Neural progenitor cell (in vitro differentiated cells): ENCODE measurements around the gene CLASRP. TPM values are rescaled to one million over a fixed set of nuclear protein-coding genes. Genes with fewer than 3 reads are reported as not detected.

ENCODE experiments used
- DNase-seq: peaks from one replicate; pipeline ENCODE4 v3.0.0-alpha.2; 2016; ENCODE audit warnings: low spot score
- H2AFZ ChIP-seq: fragments of 200-600 bp; sonication (generic); replicated peaks from 2 replicates; pipeline ENCODE4 v1.6.1; 2016; ENCODE audit warnings: antibody characterized with exemption
- H3F3A ChIP-seq: fragments of 200-600 bp; sonication (generic); 2 replicates; pipeline ENCODE4 v1.6.1; 2016; ENCODE audit warnings: antibody characterized with exemption, low read depth
- H3K27ac ChIP-seq: fragments of 200-600 bp; sonication (generic); 2 replicates; pipeline ENCODE4 v1.5.1; 2016; ENCODE audit warnings: mild to moderate bottlenecking
- H3K27me3 ChIP-seq: fragments of 200-600 bp; sonication (generic); 2 replicates; pipeline ENCODE4 v1.6.1; 2016; ENCODE audit warnings: mild to moderate bottlenecking, moderate library complexity
- H3K36me3 ChIP-seq: fragments of 200-600 bp; sonication (generic); 2 replicates; pipeline ENCODE4 v1.5.1; 2016
- H3K4me1 ChIP-seq: fragments of 200-600 bp; sonication (generic); 2 replicates; pipeline ENCODE4 v1.6.1; 2016; ENCODE audit warnings: mixed run types
- H3K4me2 ChIP-seq: fragments of 200-600 bp; sonication (generic); 2 replicates; pipeline ENCODE4 v1.6.1; 2016
- H3K4me3 ChIP-seq: fragments of 200-600 bp; sonication (generic); 2 replicates; pipeline ENCODE4 v1.5.1; 2016
- H3K79me2 ChIP-seq: fragments of 200-600 bp; sonication (generic); 2 replicates; pipeline ENCODE4 v1.6.1; 2016; ENCODE audit warnings: low read depth
- H3K9ac ChIP-seq: fragments of 200-600 bp; sonication (generic); 2 replicates; pipeline ENCODE4 v1.6.1; 2016
- H3K9me3 ChIP-seq: fragments of 200-600 bp; sonication (generic); 2 replicates; pipeline ENCODE4 v1.5.1; 2016; ENCODE audit warnings: low read depth
- H4K20me1 ChIP-seq: fragments of 200-600 bp; sonication (generic); 2 replicates; pipeline ENCODE4 v1.6.1; 2016; ENCODE audit warnings: low read depth
- H3K27ac Mint-ChIP-seq: 3 replicates; pipeline ENCODE4 v1.8.0; 2021; ENCODE audit warnings: mixed read lengths
- H3K27me3 Mint-ChIP-seq: 2 replicates; pipeline ENCODE4 v1.8.0; 2022; ENCODE audit warnings: low read depth, mild to moderate bottlenecking, inconsistent platforms, moderate library complexity, mixed read lengths; ENCODE audit not compliant: insufficient read depth
- H3K36me3 Mint-ChIP-seq: 3 replicates; pipeline ENCODE4 v1.8.0; 2021; ENCODE audit warnings: mixed read lengths
- H3K4me1 Mint-ChIP-seq: 3 replicates; pipeline ENCODE4 v1.8.0; 2021; ENCODE audit warnings: mixed read lengths
- H3K4me3 Mint-ChIP-seq: 3 replicates; pipeline ENCODE4 v1.8.0; 2021; ENCODE audit warnings: mild to moderate bottlenecking, moderate library complexity, mixed read lengths
- H3K9me3 Mint-ChIP-seq: 3 replicates; pipeline ENCODE4 v1.8.0; 2020; ENCODE audit warnings: mixed read lengths
- EZH2 ChIP-seq: fragments of 200-600 bp; sonication (generic); IDR thresholded peaks from 2 replicates; pipeline ENCODE4 v1.6.1; 2017; ENCODE audit warnings: antibody characterized with exemption, mild to moderate bottlenecking, moderate library complexity
- EZH2phosphoT487 ChIP-seq: fragments of 200-600 bp; sonication (generic); IDR thresholded peaks from 2 replicates; pipeline ENCODE4 v1.6.1; 2017; ENCODE audit warnings: antibody characterized with exemption
- total RNA-seq: library from RNA; depleted of rRNA; stranded (reverse); fragments of >200 nt; gene quantifications from 2 replicates; pipeline ENCODE4 v1.2.3, GENCODE V29; 2015; ENCODE audit warnings: low replicate concordance
- TF ChIP-seq, protein P1 (sequence below): fragments of 200-600 bp; sonication (generic); IDR thresholded peaks from 2 replicates; pipeline ENCODE4 v1.5.1; 2017; ENCODE audit warnings: antibody characterized with exemption, mild to moderate bottlenecking

Gene CLASRP
- total RNA-seq, 1 donor from 2014 or later = 57.0 TPM

GRCh38 chr19:45059258-45059965, 20.6 kb downstream of the CLASRP start:
- no peak overlapping the region for H3K9ac ChIP-seq

DNA sequence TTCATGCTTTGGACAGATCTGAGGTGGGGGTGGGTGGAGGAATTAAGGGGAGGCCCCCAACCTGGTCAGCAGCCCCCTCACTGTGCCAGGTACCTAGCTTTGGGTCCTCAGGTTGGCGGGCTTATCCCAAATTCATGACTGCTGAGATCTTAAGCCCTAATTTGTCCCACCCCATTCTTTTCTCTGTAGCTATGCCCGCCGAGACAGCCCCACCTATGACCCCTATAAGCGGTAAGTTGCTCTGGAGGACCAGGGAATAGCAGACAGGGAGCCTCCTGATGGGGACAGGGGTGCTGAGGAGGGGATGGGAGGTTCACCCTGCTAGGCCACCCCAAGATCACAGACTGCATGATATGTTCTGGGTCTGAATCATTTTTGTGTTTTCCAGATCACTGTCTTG, 23.1 kb downstream of the CLASRP start:
- no peaks in the 10 kb centered on the region for H3K9me3 ChIP-seq
- no peak overlapping the region for H2AFZ ChIP-seq
- DNase-seq = no peak
- no peaks in the 10 kb centered on the region for H3K79me2 ChIP-seq
- H4K20me1 ChIP-seq = peaks cover 16% of the 10 kb centered on the region
- Mint-ChIP-seq H3K27me3 (peaks cover 3% of the 10 kb centered on the region), H3K4me1 (no peaks in the 10 kb centered on the region), H3K4me3 (no peak overlapping the region), H3K27ac (no peak overlapping the region), H3K36me3 (peaks cover 26% of the 10 kb centered on the region), H3K9me3 (no peaks in the 10 kb centered on the region)
- H3K4me3 ChIP-seq = no peak overlapping the region
- H3K36me3 ChIP-seq = peaks cover 5% of the 10 kb centered on the region
- H3K27ac ChIP-seq = no peak overlapping the region
- TF ChIP-seq EZH2 (no peak), EZH2phosphoT487 (no peak)
- TF ChIP-seq, protein P1, sequence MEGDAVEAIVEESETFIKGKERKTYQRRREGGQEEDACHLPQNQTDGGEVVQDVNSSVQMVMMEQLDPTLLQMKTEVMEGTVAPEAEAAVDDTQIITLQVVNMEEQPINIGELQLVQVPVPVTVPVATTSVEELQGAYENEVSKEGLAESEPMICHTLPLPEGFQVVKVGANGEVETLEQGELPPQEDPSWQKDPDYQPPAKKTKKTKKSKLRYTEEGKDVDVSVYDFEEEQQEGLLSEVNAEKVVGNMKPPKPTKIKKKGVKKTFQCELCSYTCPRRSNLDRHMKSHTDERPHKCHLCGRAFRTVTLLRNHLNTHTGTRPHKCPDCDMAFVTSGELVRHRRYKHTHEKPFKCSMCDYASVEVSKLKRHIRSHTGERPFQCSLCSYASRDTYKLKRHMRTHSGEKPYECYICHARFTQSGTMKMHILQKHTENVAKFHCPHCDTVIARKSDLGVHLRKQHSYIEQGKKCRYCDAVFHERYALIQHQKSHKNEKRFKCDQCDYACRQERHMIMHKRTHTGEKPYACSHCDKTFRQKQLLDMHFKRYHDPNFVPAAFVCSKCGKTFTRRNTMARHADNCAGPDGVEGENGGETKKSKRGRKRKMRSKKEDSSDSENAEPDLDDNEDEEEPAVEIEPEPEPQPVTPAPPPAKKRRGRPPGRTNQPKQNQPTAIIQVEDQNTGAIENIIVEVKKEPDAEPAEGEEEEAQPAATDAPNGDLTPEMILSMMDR = no peak
- no peaks in the 10 kb centered on the region for H3K27me3 ChIP-seq
- H3F3A ChIP-seq = peaks cover 5% of the 10 kb centered on the region
- no peak overlapping the region for H3K4me2 ChIP-seq
- no peaks in the 10 kb centered on the region for H3K4me1 ChIP-seq
- no peak overlapping the region for H3K9ac ChIP-seq

More at GRCh38 chr19:45059258-45059965, 20.6 kb downstream of the CLASRP start:
- no peaks in the 10 kb centered on the region for H3K9me3 ChIP-seq
- Mint-ChIP-seq H3K4me3 (no peak overlapping the region), H3K27ac (no peak overlapping the region), H3K9me3 (no peaks in the 10 kb centered on the region), H3K4me1 (no peaks in the 10 kb centered on the region), H3K36me3 (peaks cover 28% of the 10 kb centered on the region), H3K27me3 (peaks cover 3% of the 10 kb centered on the region)
- no peaks in the 10 kb centered on the region for H3K4me1 ChIP-seq
- H3K27ac ChIP-seq = no peak overlapping the region
- peaks cover 5% of the 10 kb centered on the region for H3F3A ChIP-seq
- H3K4me2 ChIP-seq = no peak overlapping the region
- H4K20me1 ChIP-seq = peaks cover 16% of the 10 kb centered on the region
- no peak overlapping the region for H2AFZ ChIP-seq
- no peaks in the 10 kb centered on the region for H3K27me3 ChIP-seq
- H3K79me2 ChIP-seq = no peaks in the 10 kb centered on the region
- H3K4me3 ChIP-seq = no peak overlapping the region
- TF ChIP-seq EZH2phosphoT487 (no peak), EZH2 (no peak)
- TF ChIP-seq, protein P1 = peak; percentile 91
- peak; percentile 88 for DNase-seq
- peaks cover 5% of the 10 kb centered on the region for H3K36me3 ChIP-seq

DNA sequence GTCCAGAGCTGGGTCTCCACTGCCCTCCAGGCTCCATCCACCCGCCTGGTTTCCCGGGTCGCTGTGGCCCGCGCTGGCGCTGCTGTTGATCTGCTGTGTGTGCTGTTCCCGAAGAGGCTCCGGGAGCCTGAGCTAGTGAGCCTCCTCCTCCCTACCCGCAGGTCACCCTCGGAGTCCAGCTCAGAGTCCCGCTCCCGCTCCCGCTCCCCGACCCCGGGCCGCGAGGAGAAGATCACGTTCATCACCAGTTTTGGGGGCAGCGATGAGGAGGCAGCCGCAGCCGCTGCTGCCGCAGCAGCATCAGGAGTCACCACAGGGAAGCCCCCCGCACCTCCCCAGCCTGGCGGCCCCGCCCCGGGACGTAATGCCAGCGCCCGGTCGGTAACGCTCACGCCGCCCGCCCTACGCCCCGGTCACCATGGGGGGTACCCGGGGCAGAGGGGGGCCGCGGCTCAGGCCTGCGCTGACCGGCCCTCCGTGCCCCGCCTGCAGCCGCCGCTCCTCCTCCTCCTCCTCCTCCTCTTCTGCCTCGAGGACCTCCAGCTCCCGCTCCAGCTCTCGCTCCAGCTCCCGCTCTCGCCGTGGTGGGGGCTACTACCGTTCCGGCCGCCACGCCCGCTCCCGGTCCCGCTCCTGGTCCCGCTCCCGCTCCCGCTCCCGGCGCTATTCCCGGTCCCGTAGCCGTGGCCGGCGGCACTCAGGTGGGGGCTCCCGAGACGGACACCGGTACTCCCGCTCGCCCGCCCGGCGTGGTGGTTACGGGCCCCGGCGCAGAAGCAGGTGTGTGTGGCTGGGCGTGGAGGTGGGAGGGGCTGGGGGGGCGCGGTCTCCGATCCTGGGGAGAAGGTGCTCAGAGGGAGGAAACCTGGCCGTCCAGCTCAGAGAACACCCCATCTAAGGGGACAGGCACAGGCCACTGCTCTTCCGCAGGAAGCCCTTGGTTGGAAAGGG, 25.3 kb downstream of the CLASRP start:
- Mint-ChIP-seq H3K9me3 (no peaks in the 10 kb centered on the region), H3K27me3 (peaks cover 3% of the 10 kb centered on the region), H3K36me3 (peaks cover 22% of the 10 kb centered on the region), H3K4me3 (no peak overlapping the region), H3K27ac (no peak overlapping the region), H3K4me1 (no peaks in the 10 kb centered on the region)
- Histone ChIP-seq H3K79me2 (no peaks in the 10 kb centered on the region), H3K4me1 (no peaks in the 10 kb centered on the region), H3K4me2 (no peak overlapping the region), H3F3A (peaks cover 2% of the 10 kb centered on the region), H3K27ac (no peak overlapping the region), H3K36me3 (peaks cover 5% of the 10 kb centered on the region), H3K4me3 (no peak overlapping the region), H3K27me3 (no peaks in the 10 kb centered on the region), H3K9ac (no peak overlapping the region), H3K9me3 (no peaks in the 10 kb centered on the region), H2AFZ (no peak overlapping the region), H4K20me1 (peaks cover 17% of the 10 kb centered on the region)
- no peak for DNase-seq
- TF ChIP-seq EZH2phosphoT487 = no peak
- TF ChIP-seq, protein P1 = no peak
- TF ChIP-seq EZH2 = no peak
